Measurements from ENCODE around the gene EEF2KMT. TPM values are rescaled to one million over a fixed set of nuclear protein-coding genes. Genes with fewer than 3 reads are reported as not detected.
A peak's percentile ranks its signal among the peaks of the same experiment; 100 is the strongest.

EEF2KMT gene
- total and polyA plus RNA-seq, 2 of the 13 experiments (the other 11 are each of a cell fraction or from before 2014, with no cell fraction given), result 10.7 to 26.9 TPM

- TF ChIP-seq GTF3A (CRISPR knock-in tag; conservative IDR thresholded peaks at IDR 0.05) (0 out of 2 replicates have a peak, but pooled peaks have one; percentile 80), ZSCAN31 (CRISPR knock-in tag; IDR thresholded peaks at IDR 0.05; ENCODE audit: low read depth) (peak; percentile 68; the same call in 1 of the 2 replicates), POGZ (CRISPR knock-in tag; IDR thresholded peaks at IDR 0.05) (peak; percentile 85), ZFP41 (CRISPR knock-in tag; IDR thresholded peaks at IDR 0.05; ENCODE audit: borderline replicate concordance) (peak; percentile 87; the same call in 1 of the 2 replicates), XBP1 (CRISPR knock-in tag; IDR thresholded peaks at IDR 0.05) (peak; percentile 72; the same call in 1 of the 2 replicates), ZNF225 (CRISPR knock-in tag; IDR thresholded peaks at IDR 0.05) (peak; percentile 55; the same call in 1 of the 2 replicates), TEF (CRISPR knock-in tag; IDR thresholded peaks at IDR 0.05) (peak; percentile 84), ZSCAN21 (CRISPR knock-in tag; IDR thresholded peaks at IDR 0.05; ENCODE audit: borderline replicate concordance) (peak; percentile 74; the same call in 1 of the 2 replicates), ZNF552 (CRISPR knock-in tag; IDR thresholded peaks at IDR 0.05; ENCODE audit: borderline replicate concordance) (peak; percentile 95), MLXIP (CRISPR knock-in tag; IDR thresholded peaks at IDR 0.05; ENCODE audit: borderline replicate concordance) (0 out of 2 replicates have a peak, but pooled peaks have one; percentile 42), ATF7-NPFF (CRISPR knock-in tag; IDR thresholded peaks at IDR 0.05; ENCODE audit: low read depth) (peak; percentile 93), RARG (CRISPR knock-in tag; IDR thresholded peaks at IDR 0.05; ENCODE audit: low read depth) (0 out of 2 replicates have a peak, but pooled peaks have one; percentile 69), ZNF121 (CRISPR knock-in tag; IDR thresholded peaks at IDR 0.05) (peak; percentile 61; the same call in 1 of the 2 replicates), ZNF816 (CRISPR knock-in tag; IDR thresholded peaks at IDR 0.05; ENCODE audit: borderline replicate concordance) (0 out of 2 replicates have a peak, but pooled peaks have one; percentile 55), ZNF317 (CRISPR knock-in tag; IDR thresholded peaks at IDR 0.05) (peak; percentile 87), ZBTB8A (CRISPR knock-in tag; IDR thresholded peaks at IDR 0.05; ENCODE audit: borderline replicate concordance, low read depth) (0 out of 2 replicates have a peak, but pooled peaks have one; percentile 72), JUN (CRISPR knock-in tag; IDR thresholded peaks at IDR 0.05) (peak; percentile 60; the same call in 1 of the 2 replicates), TSC22D2 (CRISPR knock-in tag; IDR thresholded peaks at IDR 0.05; ENCODE audit: borderline replicate concordance) (0 out of 2 replicates have a peak, but pooled peaks have one; percentile 12), MAF1 (CRISPR knock-in tag; IDR thresholded peaks at IDR 0.05; ENCODE audit: borderline replicate concordance) (peak; percentile 84; the same call in 1 of the 2 replicates), DNMT1 (CRISPR knock-in tag; IDR thresholded peaks at IDR 0.05) (peak; percentile 80; the same call in 1 of the 2 replicates), SRY (CRISPR knock-in tag; IDR thresholded peaks at IDR 0.05) (peak; percentile 87), ZNF724P (CRISPR knock-in tag; IDR thresholded peaks at IDR 0.05; ENCODE audit: borderline replicate concordance) (peak; percentile 94), BRCA1 (CRISPR knock-in tag; IDR thresholded peaks at IDR 0.05) (peak; percentile 61; the same call in 1 of the 2 replicates), ZNF124 (CRISPR knock-in tag; IDR thresholded peaks at IDR 0.05) (peak; percentile 80; the same call in 1 of the 2 replicates), ZNF441 (CRISPR knock-in tag; IDR thresholded peaks at IDR 0.05; ENCODE audit: borderline replicate concordance) (peak; percentile 9; the same call in 1 of the 2 replicates)
- TF ChIP-seq, protein P1, sequence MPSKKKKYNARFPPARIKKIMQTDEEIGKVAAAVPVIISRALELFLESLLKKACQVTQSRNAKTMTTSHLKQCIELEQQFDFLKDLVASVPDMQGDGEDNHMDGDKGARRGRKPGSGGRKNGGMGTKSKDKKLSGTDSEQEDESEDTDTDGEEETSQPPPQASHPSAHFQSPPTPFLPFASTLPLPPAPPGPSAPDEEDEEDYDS (CRISPR knock-in tag; IDR thresholded peaks at IDR 0.05), result peak; percentile 68
These were observed at the start of gene EEF2KMT (continued) for GRCh38 chr16:5097470-5098220.
